GM10847 (cell line): ENCODE data around the gene LAMA3.

Experiments
- POLR2A ChIP-seq: IDR thresholded peaks from 2 replicates; pipeline ENCODE4 v1.6.1; 2011; ENCODE audit not compliant: insufficient read length; ENCODE audit errors: extremely low read depth

LAMA3 gene

DNA sequence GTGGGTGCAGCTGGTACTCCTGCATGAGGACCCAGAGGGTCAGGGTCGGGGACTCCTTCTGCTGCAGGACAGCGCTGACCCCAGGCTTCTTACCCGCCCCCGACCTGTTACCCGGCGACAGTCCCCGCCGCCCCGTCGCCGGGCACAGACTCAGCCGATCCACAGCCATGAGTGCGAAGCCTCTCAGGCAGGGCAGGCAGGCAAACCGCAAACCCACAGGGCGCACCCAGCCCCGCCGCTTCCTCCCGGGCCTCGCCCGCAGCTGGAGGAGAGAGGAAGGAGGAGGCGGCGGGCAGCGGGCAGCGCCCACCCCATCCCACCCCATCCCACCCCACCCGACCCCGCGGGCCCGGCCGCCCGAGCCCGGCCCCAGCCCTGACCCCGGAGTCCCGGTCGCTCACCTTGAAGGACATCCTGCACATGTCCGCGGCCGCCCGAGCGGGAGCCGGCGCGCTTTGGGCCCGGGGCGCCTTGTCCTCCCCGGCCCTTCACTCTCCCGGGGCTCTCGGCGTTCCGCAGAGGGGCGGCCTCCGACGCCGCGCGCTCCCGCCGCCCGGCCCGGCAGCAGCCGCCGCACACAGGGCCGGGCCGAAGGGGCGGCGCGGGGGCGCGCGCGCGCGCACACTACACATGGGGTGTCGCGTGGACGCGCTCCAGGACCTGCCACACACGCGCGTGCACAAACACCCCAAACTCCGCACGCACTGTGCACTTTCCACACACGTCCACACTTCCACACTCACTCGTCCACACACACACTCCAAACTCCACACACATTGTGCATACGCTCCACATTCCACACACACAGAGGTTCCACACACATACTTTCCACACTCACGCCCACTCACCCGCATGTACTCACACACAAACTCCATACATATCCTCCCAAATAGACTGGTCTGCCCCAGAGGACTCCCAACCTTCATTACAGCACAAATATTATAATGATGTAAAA is 26.7 kb upstream of the LAMA3 start, which contains the start of gene ANKRD29:
TSS of gene ANKRD29 (minus strand) at position 603 of the 955 bp plus-strand sequence. CDS start at position 422, 181 bp downstream.
- TF ChIP-seq POLR2A: no peak

- TF ChIP-seq POLR2A: no peak
These were observed 24.6 kb upstream of the LAMA3 start for GRCh38 chr18:23664674-23665073.

- no peak for TF ChIP-seq POLR2A
These were observed 22.1 kb upstream of the LAMA3 start for GRCh38 chr18:23667114-23667513.

- no peak for TF ChIP-seq POLR2A
These were observed 20.5 kb upstream of the LAMA3 start for GRCh38 chr18:23668731-23669130.

- no peak for TF ChIP-seq POLR2A
These were observed 20.0 kb upstream of the LAMA3 start for GRCh38 chr18:23669202-23669766.

DNA sequence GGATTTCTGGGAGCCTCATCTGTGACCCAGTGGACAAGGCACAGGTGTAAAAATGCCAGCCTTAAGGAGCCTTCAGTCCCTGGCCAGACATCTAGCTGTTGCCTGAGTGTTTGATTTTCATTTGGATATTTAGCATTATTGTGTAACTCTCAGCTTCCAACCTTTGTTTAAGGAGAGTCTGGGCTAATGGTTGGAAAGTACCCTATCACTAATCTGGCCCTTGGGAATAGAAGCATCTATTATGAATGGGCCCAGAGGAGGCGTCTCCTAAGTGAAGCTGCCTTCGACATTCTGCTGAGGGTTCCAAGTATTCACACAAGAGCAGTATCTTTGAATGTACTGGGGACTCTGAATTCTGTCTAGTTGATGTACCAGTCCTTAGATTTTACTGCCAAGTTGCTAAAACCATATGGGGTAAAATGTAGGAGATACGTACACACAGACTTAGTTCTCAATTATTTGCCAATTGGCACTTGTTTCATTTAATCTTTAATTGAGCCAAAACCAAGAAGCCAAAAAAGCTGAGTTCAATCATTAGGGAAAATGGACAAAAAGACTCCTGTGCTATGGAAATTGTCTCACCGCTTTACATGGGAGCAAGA is 19.3 kb upstream of the LAMA3 start:
- no peak for TF ChIP-seq POLR2A

- TF ChIP-seq POLR2A: no peak
These were observed 17.7 kb upstream of the LAMA3 start for GRCh38 chr18:23671564-23671963.

DNA sequence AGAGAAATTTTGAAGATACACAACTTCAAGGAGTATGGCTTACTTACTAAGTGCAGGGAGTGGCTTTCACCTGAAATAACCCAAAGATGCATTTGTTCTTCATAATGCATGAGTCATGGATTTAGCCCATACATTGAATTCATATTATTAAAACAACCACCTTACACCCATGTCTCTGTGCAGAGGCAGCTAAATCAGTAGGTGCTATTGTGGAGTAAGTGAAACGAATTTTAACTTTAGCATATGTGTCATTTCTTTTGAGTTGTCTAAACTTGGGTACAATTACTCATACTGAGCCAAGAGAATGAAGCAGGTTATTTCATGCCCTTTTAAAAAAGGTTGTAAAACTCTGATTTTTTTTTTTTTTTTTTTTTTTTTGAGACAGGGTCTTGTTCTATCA is 15.5 kb upstream of the LAMA3 start:
- TF ChIP-seq POLR2A: no peak

GRCh38 chr18:23675236-23675635 is 14.0 kb upstream of the LAMA3 start:
- TF ChIP-seq POLR2A: no peak

GRCh38 chr18:23675896-23676295 is 13.4 kb upstream of the LAMA3 start:
- TF ChIP-seq POLR2A: no peak

DNA sequence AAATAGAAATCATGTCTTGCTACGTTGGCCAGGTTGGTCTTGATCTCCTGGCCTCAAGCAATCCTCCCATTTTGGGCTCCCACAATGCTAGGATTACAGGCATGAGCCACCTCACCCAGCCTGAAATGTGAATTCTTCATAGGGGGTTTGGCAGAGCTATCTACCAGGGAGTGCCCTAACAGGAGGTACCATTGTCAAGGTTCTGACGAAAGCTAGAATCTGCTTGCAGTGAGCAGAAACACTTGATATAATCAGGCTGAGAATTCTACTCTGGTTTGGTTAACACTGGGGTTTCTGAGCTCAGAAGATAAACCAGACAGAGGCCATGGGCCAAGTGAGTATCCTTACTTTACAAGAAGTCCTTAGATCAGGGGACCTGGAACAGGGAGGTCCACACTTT is 7.2 kb upstream of the LAMA3 start:
- no peak for TF ChIP-seq POLR2A

DNA sequence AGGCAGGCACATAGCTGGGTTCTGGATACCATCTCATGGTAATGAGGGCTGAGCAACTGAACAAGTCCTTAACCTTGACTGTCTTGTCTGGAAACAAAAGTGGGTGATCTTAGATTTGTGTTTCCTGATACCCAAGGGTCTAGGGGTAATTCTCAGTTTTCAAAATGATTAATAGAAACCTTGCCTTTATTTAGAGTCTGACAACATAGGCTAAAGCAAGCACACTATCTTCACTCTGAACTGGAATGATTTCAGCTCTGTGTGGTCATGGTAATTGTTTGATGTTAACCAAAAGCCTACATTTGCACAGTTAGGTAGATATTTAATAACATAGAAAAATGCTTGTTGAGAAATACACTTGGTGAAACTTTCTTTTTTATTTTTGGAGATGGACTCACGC is 6.8 kb upstream of the LAMA3 start:
- TF ChIP-seq POLR2A: no peak

DNA sequence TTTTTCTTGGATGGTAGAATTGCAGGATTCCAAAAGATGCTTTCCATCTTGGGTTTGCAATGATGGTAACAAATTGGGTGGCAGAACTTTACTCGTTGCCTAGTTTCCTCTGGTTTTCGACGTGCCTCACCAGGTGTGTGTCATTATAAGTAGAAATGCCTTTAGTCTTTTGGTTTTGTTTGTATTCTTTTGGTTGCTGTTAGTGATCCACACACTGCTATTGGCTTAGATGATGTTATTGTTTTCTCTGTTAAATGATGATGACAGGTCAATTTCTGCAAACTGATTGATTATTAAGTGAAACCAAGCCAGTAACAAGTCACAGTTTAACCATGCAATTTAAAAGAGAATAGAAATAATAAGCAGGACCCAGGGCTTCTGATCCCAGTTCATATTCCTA is 6.1 kb upstream of the LAMA3 start:
- TF ChIP-seq POLR2A: no peak

- no peak for TF ChIP-seq POLR2A
These were observed 5.6 kb upstream of the LAMA3 start for GRCh38 chr18:23683671-23684070.

GRCh38 chr18:23684515-23685197 is 4.6 kb upstream of the LAMA3 start:
- no peak for TF ChIP-seq POLR2A
